H9 (cell line): ENCODE data around the gene RPL6. TPM values are rescaled to one million over a fixed set of nuclear protein-coding genes. Genes with fewer than 3 reads are reported as not detected.

Experiments
- DNase-seq: peaks from one replicate; pipeline ENCODE4 v3.0.0-alpha.2; 2017
- H2AFZ ChIP-seq: one replicate; pipeline ENCODE4 v1.6.1; 2013; ENCODE audit warnings: mild to moderate bottlenecking, low read length, control low read depth, moderate library complexity
- H2AK5ac ChIP-seq: 2 replicates; pipeline ENCODE4 v1.6.1; 2013; ENCODE audit warnings: low read length, control low read depth, mixed read lengths; ENCODE audit not compliant: insufficient read length
- H2BK120ac ChIP-seq: one replicate; pipeline ENCODE4 v1.6.1; 2013; ENCODE audit warnings: low read depth, mild to moderate bottlenecking, low read length, control low read depth, inconsistent platforms; ENCODE audit not compliant: poor library complexity, severe bottlenecking
- H2BK12ac ChIP-seq: 2 replicates; pipeline ENCODE4 v1.6.1; 2013; ENCODE audit warnings: low read length, control low read depth, mixed read lengths, low read depth; ENCODE audit not compliant: insufficient read length
- H2BK15ac ChIP-seq: 2 replicates; pipeline ENCODE4 v1.6.1; 2013; ENCODE audit warnings: low read depth, low read length, control low read depth
- H2BK20ac ChIP-seq: one replicate; pipeline ENCODE4 v1.6.1; 2013; ENCODE audit warnings: low read depth, mild to moderate bottlenecking, low read length, control low read depth, inconsistent platforms; ENCODE audit not compliant: poor library complexity, severe bottlenecking
- H2BK5ac ChIP-seq: 2 replicates; pipeline ENCODE4 v1.6.1; 2013; ENCODE audit warnings: low read length, control low read depth, mixed read lengths; ENCODE audit not compliant: insufficient read length
- H3K14ac ChIP-seq: 2 replicates; pipeline ENCODE4 v1.6.1; 2013; ENCODE audit warnings: low read length, control low read depth; ENCODE audit not compliant: insufficient read depth
- H3K18ac ChIP-seq: 2 replicates; pipeline ENCODE4 v1.6.1; 2013; ENCODE audit warnings: low read depth, mild to moderate bottlenecking, mixed read lengths, low read length, control low read depth; ENCODE audit not compliant: insufficient read length
- H3K23ac ChIP-seq: 2 replicates; pipeline ENCODE4 v1.6.1; 2013; ENCODE audit warnings: low read length, control low read depth, mixed read lengths, low read depth; ENCODE audit not compliant: insufficient read length
- H3K23me2 ChIP-seq: 2 replicates; pipeline ENCODE4 v1.6.1; 2013; ENCODE audit warnings: low read depth, mild to moderate bottlenecking, mixed read lengths, low read length, control low read depth; ENCODE audit not compliant: insufficient read length, poor library complexity, severe bottlenecking
- H3K27ac ChIP-seq: 2 replicates; pipeline ENCODE4 v1.5.1; 2013; ENCODE audit warnings: low read length, control low read depth, mixed read lengths, low read depth; ENCODE audit not compliant: insufficient read length
- H3K27me3 ChIP-seq: 2 replicates; pipeline ENCODE4 v1.6.1; 2013; ENCODE audit warnings: low read length, control low read depth, inconsistent platforms; ENCODE audit not compliant: insufficient read depth
- H3K4ac ChIP-seq: 2 replicates; pipeline ENCODE4 v1.6.1; 2013; ENCODE audit warnings: low read depth, mild to moderate bottlenecking, control low read depth, inconsistent platforms, low read length, moderate library complexity
- H3K4me1 ChIP-seq: 2 replicates; pipeline ENCODE4 v1.6.1; 2013; ENCODE audit warnings: low read length, control low read depth, inconsistent platforms; ENCODE audit not compliant: insufficient read depth
- H3K4me2 ChIP-seq: 2 replicates; pipeline ENCODE4 v1.6.1; 2013; ENCODE audit warnings: low read length, control low read depth, mixed read lengths; ENCODE audit not compliant: insufficient read length, insufficient read depth
- H3K56ac ChIP-seq: 2 replicates; pipeline ENCODE4 v1.6.1; 2013; ENCODE audit warnings: low read depth, mild to moderate bottlenecking, mixed read lengths, low read length, control low read depth; ENCODE audit not compliant: insufficient read length
- H3K79me1 ChIP-seq: 2 replicates; pipeline ENCODE4 v1.6.1; 2013; ENCODE audit warnings: low read depth, mild to moderate bottlenecking, moderate library complexity, low read length, control low read depth, inconsistent platforms; ENCODE audit not compliant: insufficient read depth, poor library complexity, severe bottlenecking
- H3K79me2 ChIP-seq: 2 replicates; pipeline ENCODE4 v1.6.1; 2013; ENCODE audit warnings: low read length, control low read depth, inconsistent platforms; ENCODE audit not compliant: insufficient read depth
- H3K9ac ChIP-seq: 2 replicates; pipeline ENCODE4 v1.6.1; 2013; ENCODE audit warnings: low read length, control low read depth, mixed read lengths; ENCODE audit not compliant: insufficient read length; ENCODE audit errors: extremely low read depth
- H3K9me3 ChIP-seq: one replicate; pipeline ENCODE4 v1.6.1; 2013; ENCODE audit warnings: low read depth, low read length, inconsistent platforms; ENCODE audit not compliant: control insufficient read depth
- H3T11ph ChIP-seq: one replicate; pipeline ENCODE4 v1.6.1; 2013; ENCODE audit warnings: mild to moderate bottlenecking, low read length, control low read depth, inconsistent platforms
- H4K20me1 ChIP-seq: one replicate; pipeline ENCODE4 v1.6.1; 2013; ENCODE audit not compliant: control insufficient read depth, insufficient read length, insufficient read depth
- H4K5ac ChIP-seq: 2 replicates; pipeline ENCODE4 v1.6.1; 2013; ENCODE audit warnings: low read depth, mild to moderate bottlenecking, mixed read lengths, low read length, control low read depth; ENCODE audit not compliant: insufficient read length
- H4K8ac ChIP-seq: replicated peaks from 2 replicates; pipeline ENCODE4 v1.6.1; 2013; ENCODE audit warnings: low read length, control low read depth, mixed read lengths, low read depth; ENCODE audit not compliant: insufficient read length
- H4K91ac ChIP-seq: 2 replicates; pipeline ENCODE4 v1.6.1; 2013; ENCODE audit warnings: low read depth, mild to moderate bottlenecking, moderate library complexity, mixed read lengths, low read length, control low read depth; ENCODE audit not compliant: insufficient read length
- H3K27ac Mint-ChIP-seq, 3 experiments: 2 replicates in 2 of 3; 3 replicates in 1 of 3; pipeline ENCODE4 v1.8.0; 2020 to 2021; ENCODE audit warnings: mixed read lengths in 3 of 3, mild to moderate bottlenecking in 1 of 3, moderate library complexity in 1 of 3
- H3K27me3 Mint-ChIP-seq: 2 replicates; pipeline ENCODE4 v1.8.0; 2021; ENCODE audit warnings: low read depth, mild to moderate bottlenecking, moderate library complexity, mixed read lengths
- H3K36me3 Mint-ChIP-seq, 3 experiments: 2 replicates in 2 of 3; 3 replicates in 1 of 3; pipeline ENCODE4 v1.8.0; 2020 to 2021; ENCODE audit warnings: low read depth in 3 of 3, mixed read lengths in 3 of 3; ENCODE audit not compliant: insufficient read depth in 1 of 3
- H3K4me1 Mint-ChIP-seq, 2 experiments: 2 replicates each; pipeline ENCODE4 v1.8.0; 2020; ENCODE audit warnings: mixed read lengths in 2 of 2
- H3K4me3 Mint-ChIP-seq, 2 experiments: 2 replicates in 1 of 2; 3 replicates in 1 of 2; pipeline ENCODE4 v1.8.0; 2020 to 2021; ENCODE audit warnings: mild to moderate bottlenecking in 2 of 2, mixed read lengths in 2 of 2, moderate library complexity in 1 of 2
- H3K9me3 Mint-ChIP-seq, 2 experiments: 2 replicates in 1 of 2; 3 replicates in 1 of 2; pipeline ENCODE4 v1.8.0; 2020; ENCODE audit warnings: mild to moderate bottlenecking in 2 of 2, mixed read lengths in 2 of 2, moderate library complexity in 1 of 2
- WGBS: extraction: QIAGEN DNeasy Blood & Tissue Kit; methylation state at CpG from one replicate; pipeline ENCODE4 v1.1.7; 2013; ENCODE audit warnings: missing lambda C conversion rate, low lambda C conversion rate, mixed read lengths; ENCODE audit not compliant: insufficient read length; ENCODE audit errors: extremely low coverage; 5-methylcytosine and 5-hydroxymethylcytosine counted together
- total RNA-seq: library from RNA; stranded (reverse); gene quantifications from 2 replicates; pipeline ENCODE4 v1.2.1, GENCODE V29; 2021
- TF ChIP-seq, protein P1 (sequence below): fragments of 200-600 bp; sonication (generic); conservative IDR thresholded peaks from 3 replicates; pipeline ENCODE4 v1.8.0; 2021; ENCODE audit warnings: antibody characterized with exemption, mild to moderate bottlenecking

The RPL6 gene
- total RNA-seq, 1 experiment from 2014 or later: 1,921 TPM

DNA sequence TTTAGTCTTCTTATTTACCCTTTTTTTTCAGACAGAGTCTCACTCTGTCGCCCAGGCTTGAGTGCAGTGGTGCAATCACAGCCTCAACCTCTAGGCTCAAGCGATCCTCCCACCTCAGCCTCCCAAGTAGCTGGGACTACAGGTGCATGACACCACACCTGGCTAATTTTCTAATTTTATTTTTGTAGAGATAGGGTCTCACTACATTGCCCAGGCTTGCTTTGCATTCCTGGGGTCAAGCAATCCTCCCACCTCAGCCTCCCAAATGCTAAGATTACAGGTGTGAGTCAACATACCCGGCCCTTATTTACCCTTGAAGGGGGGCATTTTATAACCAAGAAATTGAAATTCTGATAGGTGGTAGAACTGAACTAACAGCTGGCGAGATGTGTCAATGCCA, 48.1 kb downstream of the RPL6 start:
- Histone ChIP-seq H2BK5ac (no peak overlapping the region), H2BK20ac (no peak overlapping the region), H4K5ac (no peak overlapping the region), H4K20me1 (no peaks in the 10 kb centered on the region), H3K4me2 (no peak overlapping the region), H3K4me1 (no peaks in the 10 kb centered on the region), H3K27me3 (no peaks in the 10 kb centered on the region), H3K14ac (no peak overlapping the region), H3K79me2 (no peaks in the 10 kb centered on the region; the same call in 1 of the 2 replicates), H3K18ac (no peak overlapping the region), H3K27ac (no peak overlapping the region), H4K91ac (no peak overlapping the region), H3K9ac (no peak overlapping the region), H3K9me3 (no peaks in the 10 kb centered on the region), H3T11ph (no peak overlapping the region), H2BK120ac (no peak overlapping the region), H2BK12ac (no peak overlapping the region), H3K4ac (no peak overlapping the region), H2BK15ac (no peak overlapping the region), H2AK5ac (no peak overlapping the region), H4K8ac (no peak overlapping the region), H3K23me2 (no peaks in the 10 kb centered on the region), H3K56ac (no peak overlapping the region), H3K23ac (no peak overlapping the region), H3K79me1 (peaks cover 5% of the 10 kb centered on the region), H2AFZ (no peak overlapping the region)
- no peak for DNase-seq
- WGBS: no CpG with 5 or more reads among the region's 4 CpGs
- Mint-ChIP-seq H3K36me3 (no peaks in the 10 kb centered on the region; a peak in 1 of 7 replicates), H3K27me3 (no peaks in the 10 kb centered on the region), H3K27ac (no peak overlapping the region), H3K4me3 (no peak overlapping the region), H3K9me3 (no peaks in the 10 kb centered on the region), H3K4me1 (peaks cover 0 to 9% of the 10 kb centered on the region in 2 experiments; a peak in 2 of 4 replicates)
- TF ChIP-seq, protein P1, sequence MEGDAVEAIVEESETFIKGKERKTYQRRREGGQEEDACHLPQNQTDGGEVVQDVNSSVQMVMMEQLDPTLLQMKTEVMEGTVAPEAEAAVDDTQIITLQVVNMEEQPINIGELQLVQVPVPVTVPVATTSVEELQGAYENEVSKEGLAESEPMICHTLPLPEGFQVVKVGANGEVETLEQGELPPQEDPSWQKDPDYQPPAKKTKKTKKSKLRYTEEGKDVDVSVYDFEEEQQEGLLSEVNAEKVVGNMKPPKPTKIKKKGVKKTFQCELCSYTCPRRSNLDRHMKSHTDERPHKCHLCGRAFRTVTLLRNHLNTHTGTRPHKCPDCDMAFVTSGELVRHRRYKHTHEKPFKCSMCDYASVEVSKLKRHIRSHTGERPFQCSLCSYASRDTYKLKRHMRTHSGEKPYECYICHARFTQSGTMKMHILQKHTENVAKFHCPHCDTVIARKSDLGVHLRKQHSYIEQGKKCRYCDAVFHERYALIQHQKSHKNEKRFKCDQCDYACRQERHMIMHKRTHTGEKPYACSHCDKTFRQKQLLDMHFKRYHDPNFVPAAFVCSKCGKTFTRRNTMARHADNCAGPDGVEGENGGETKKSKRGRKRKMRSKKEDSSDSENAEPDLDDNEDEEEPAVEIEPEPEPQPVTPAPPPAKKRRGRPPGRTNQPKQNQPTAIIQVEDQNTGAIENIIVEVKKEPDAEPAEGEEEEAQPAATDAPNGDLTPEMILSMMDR: no peak
